ENCODE data around the gene RAPGEF5. TPM values are rescaled to one million over a fixed set of nuclear protein-coding genes. Genes with fewer than 3 reads are reported as not detected.

RAPGEF5 gene
- polyA plus RNA-seq (ENCODE audit: low read depth in 6 of 6) = 1 to 10 TPM; 1.4 to 6.8 (median 3.0) TPM

GRCh38 chr7:22356701-22357310, at the start of gene RAPGEF5:
Gene RAPGEF5, minus strand, starts transcription at chr7:22357154. Its CDS starts 94 bp downstream, at chr7:22357060.
- DNase-seq = peak; percentile 34
- peak; percentile 78 to 81 for ATAC-seq (ENCODE audit: low read depth in 2 of 2)
- peaks cover 0 to 27% (median 15%) of the 10 kb centered on the region in 7 donors for H3K9me3 Mint-ChIP-seq
- peak within 1 kb of the TSS in 5 of 6 donors; percentile 12 to 90 (median 56) for H3K27ac Mint-ChIP-seq
- H3K4me1 Mint-ChIP-seq = peaks cover 7 to 24% (median 17%) of the 10 kb centered on the region in 3 donors
- peak within 1 kb of the TSS; percentile 84 to 94 (median 92) for H3K4me3 Mint-ChIP-seq
- H3K27me3 Mint-ChIP-seq = no peaks in the 10 kb centered on the region
- peaks cover 11 to 17% of the 10 kb centered on the region in 2 donors for H3K36me3 Mint-ChIP-seq

DNA sequence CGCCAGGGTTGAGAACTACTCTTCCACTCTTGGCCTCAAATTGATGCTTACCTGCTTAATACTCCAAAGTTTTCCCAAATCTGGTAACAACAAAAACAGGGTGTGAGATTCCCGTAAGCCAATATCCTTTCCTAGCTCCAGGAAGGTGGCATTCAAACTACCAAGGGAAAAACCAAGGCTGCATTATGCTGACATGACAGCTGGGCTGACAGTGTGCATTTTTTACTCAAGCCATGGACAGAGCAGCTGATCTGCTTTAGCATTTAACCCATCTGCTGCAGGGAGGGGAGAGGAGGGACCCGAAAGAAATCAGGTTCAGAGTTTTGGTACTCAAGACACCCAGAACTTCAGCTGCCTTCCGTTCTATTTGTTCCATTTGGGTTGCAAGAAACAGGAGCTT, 49.8 kb upstream of the RAPGEF5 start:
- no peaks in the 10 kb centered on the region for H3K27me3 Mint-ChIP-seq
- H3K4me1 Mint-ChIP-seq = peaks cover 17 to 20% (median 19%) of the 10 kb centered on the region in 3 donors
- ATAC-seq (ENCODE audit: low read depth in 2 of 2) (no peak), DNase-seq (no peak)
- H3K27ac Mint-ChIP-seq = no peak overlapping the region
- peaks cover 0 to 7% of the 10 kb centered on the region in 2 donors for H3K36me3 Mint-ChIP-seq
- peaks cover 0 to 3% (median 0%) of the 10 kb centered on the region in 7 donors for H3K9me3 Mint-ChIP-seq
- H3K4me3 Mint-ChIP-seq = no peak overlapping the region

DNA sequence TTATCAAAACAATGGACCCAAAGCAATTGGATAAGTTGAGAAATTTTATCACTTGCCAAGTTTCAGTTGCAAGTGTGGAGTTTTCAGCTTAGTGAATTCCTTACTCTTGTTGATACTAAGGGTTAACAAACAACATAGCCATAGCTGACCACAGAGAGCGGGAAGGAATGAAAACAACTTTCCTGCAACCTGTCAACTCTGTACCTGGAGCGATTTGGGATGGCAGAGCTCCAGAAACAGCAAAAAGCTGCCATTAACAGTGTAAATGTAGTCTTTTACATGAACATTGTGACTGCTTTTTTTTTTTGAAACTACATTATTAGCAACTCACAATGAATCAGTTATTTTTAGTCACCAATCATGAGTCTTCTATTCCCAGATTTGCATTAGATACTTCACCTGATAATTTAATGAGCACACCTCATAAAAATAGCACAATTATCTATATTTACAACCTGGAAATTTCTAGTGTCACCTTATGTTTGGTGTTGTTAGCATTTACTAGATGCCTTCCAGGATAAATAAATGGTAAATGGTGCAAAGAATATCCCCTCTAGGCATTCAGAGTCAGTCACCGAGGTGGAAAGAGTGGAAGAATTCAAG, 47.6 kb upstream of the RAPGEF5 start:
- H3K4me1 Mint-ChIP-seq = peaks cover 11 to 24% (median 20%) of the 10 kb centered on the region in 3 donors
- H3K27ac Mint-ChIP-seq = no peak overlapping the region

DNA sequence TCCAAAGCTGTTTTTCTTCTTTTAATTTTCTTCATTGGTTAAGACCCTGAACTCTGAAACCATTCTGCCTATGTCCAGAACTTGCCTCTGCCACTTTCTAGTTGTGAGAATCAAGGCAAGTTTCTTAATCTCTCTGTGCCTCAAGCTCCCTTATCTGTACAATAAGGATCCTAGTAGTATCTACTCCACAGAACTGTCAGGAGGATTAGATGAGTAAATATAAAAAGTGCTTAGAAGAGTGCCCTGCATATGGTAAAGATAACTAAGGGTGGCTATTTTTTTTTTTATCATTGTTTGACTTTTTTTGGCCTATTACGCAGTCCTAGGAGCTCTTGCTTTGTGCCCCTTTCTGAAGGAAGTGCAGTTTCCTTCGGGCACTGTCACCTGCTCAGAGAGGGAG, 46.4 kb upstream of the RAPGEF5 start:
- peak overlapping the region in 1 of 8 donors; percentile 13 for H3K4me3 Mint-ChIP-seq
- ATAC-seq (ENCODE audit: low read depth in 2 of 2) = no peak
- peaks cover 11 to 24% (median 20%) of the 10 kb centered on the region in 3 donors for H3K4me1 Mint-ChIP-seq
- H3K27ac Mint-ChIP-seq = peak overlapping the region in 2 of 6 donors; percentile 12 to 57
- H3K27me3 Mint-ChIP-seq = no peaks in the 10 kb centered on the region
- H3K36me3 Mint-ChIP-seq = peaks cover 0 to 5% of the 10 kb centered on the region in 2 donors
- DNase-seq = no peak
- peaks cover 0 to 3% (median 0%) of the 10 kb centered on the region in 7 donors for H3K9me3 Mint-ChIP-seq

More for the DNA sequence above, 47.6 kb upstream of the RAPGEF5 start:
- peaks cover 0 to 5% of the 10 kb centered on the region in 2 donors for H3K36me3 Mint-ChIP-seq
- ATAC-seq (ENCODE audit: low read depth in 2 of 2) (no peak), DNase-seq (no peak)
- no peak overlapping the region for H3K4me3 Mint-ChIP-seq
- peaks cover 0 to 3% (median 0%) of the 10 kb centered on the region in 7 donors for H3K9me3 Mint-ChIP-seq
- H3K27me3 Mint-ChIP-seq = no peaks in the 10 kb centered on the region

DNA sequence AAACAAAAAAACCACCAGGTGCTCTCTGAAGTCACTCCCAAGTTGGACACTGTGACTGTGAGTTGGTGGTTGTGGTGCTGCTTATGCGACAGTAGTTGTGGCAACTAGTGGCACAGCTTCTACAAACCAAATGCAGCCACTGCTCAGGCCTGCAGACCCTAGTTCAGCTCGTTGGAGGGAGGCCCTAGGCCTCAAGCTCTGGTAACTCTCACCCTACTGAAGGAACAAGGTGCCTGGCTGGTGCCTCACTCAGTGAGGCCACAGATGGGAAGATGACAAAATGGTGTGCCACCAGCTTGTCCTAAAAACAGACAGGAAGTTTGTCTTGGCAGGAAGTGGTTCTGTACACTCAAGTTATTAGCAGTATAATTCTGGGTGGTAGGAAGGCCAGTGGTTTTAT, 45.3 kb upstream of the RAPGEF5 start:
- Mint-ChIP-seq H3K36me3 (peaks cover 0 to 9% of the 10 kb centered on the region in 2 donors), H3K4me1 (peaks cover 11 to 24% (median 20%) of the 10 kb centered on the region in 3 donors), H3K9me3 (peaks cover 0 to 3% (median 0%) of the 10 kb centered on the region in 7 donors), H3K4me3 (peak overlapping the region in 5 of 8 donors; percentile 30 to 85 (median 65)), H3K27me3 (no peaks in the 10 kb centered on the region), H3K27ac (peak overlapping the region in 4 of 6 donors; percentile 17 to 75 (median 46))
- ATAC-seq (ENCODE audit: low read depth in 2 of 2) = no peak
- DNase-seq = no peak

DNA sequence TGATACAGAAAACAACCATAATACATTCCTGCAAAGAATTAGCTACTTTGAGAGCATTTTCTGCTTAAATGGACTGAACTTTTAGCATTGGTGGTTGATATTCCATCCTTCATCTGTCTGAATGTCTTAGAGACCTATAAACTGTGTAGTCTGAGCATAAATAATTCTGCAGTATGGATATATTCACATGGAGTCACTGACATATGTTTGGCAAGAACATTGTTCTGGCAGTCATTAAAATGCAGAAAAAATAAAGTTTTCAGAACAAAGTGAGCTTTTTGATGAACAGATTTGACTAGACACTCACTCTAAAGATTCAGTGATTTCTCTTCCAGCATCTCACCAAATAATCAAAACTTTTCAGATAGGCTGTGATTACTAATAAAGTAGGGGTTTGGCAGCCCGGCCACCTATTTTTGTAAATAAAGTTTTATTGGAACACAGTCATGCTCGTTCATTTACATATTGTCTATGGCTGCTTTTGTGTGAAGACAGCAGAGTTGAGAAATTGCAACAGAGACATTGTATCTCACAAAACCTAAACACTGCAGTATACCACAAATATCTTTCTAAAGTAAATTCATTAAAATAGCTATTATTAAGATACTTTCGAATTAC, 44.1 kb upstream of the RAPGEF5 start:
- Mint-ChIP-seq H3K27me3 (no peaks in the 10 kb centered on the region), H3K9me3 (peaks cover 0 to 3% (median 0%) of the 10 kb centered on the region in 7 donors), H3K27ac (peak overlapping the region in 1 of 6 donors; percentile 34), H3K4me1 (peaks cover 11 to 24% (median 20%) of the 10 kb centered on the region in 3 donors), H3K4me3 (no peak overlapping the region), H3K36me3 (peaks cover 0 to 9% of the 10 kb centered on the region in 2 donors)
- DNase-seq (no peak), ATAC-seq (ENCODE audit: low read depth in 2 of 2) (no peak)

- H3K27me3 Mint-ChIP-seq = no peaks in the 10 kb centered on the region
- DNase-seq (no peak), ATAC-seq (ENCODE audit: low read depth in 2 of 2) (no peak)
- no peak overlapping the region for H3K4me3 Mint-ChIP-seq
- H3K9me3 Mint-ChIP-seq = peaks cover 0 to 3% (median 0%) of the 10 kb centered on the region in 7 donors
- peaks cover 11 to 24% (median 20%) of the 10 kb centered on the region in 3 donors for H3K4me1 Mint-ChIP-seq
- peaks cover 0 to 9% of the 10 kb centered on the region in 2 donors for H3K36me3 Mint-ChIP-seq
- H3K27ac Mint-ChIP-seq = peak overlapping the region in 2 of 6 donors; percentile 72 to 79
Measured at GRCh38 chr7:22400150-22400814, 43.3 kb upstream of the RAPGEF5 start.

GRCh38 chr7:22399546-22399945, 42.6 kb upstream of the RAPGEF5 start:
- DNase-seq (no peak), ATAC-seq (ENCODE audit: low read depth in 2 of 2) (no peak)
- peaks cover 0 to 9% of the 10 kb centered on the region in 2 donors for H3K36me3 Mint-ChIP-seq
- H3K27me3 Mint-ChIP-seq = no peaks in the 10 kb centered on the region
- peaks cover 0 to 3% (median 0%) of the 10 kb centered on the region in 7 donors for H3K9me3 Mint-ChIP-seq
- H3K4me1 Mint-ChIP-seq = peaks cover 11 to 24% (median 20%) of the 10 kb centered on the region in 3 donors
- no peak overlapping the region for H3K4me3 Mint-ChIP-seq
- no peak overlapping the region for H3K27ac Mint-ChIP-seq

DNA sequence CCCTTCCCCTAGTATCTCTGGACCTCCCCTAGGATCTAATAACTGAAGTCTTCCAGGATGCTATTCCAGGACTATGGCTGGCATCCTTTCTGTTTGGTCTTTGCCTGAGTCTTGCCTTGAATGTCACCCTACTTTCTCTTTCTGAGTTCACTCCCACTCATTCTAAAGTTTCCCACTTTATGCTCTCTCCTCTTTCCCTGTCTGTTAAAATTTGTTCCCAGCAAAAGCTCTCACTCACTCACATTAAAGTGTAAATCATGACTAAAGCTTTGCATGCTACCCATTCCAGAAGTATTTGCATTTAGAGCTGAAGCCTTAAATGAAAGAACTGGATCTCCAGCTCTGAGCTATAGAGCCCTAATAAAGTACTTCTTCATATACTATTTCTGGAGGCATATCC, 42.1 kb upstream of the RAPGEF5 start:
- no peaks in the 10 kb centered on the region for H3K27me3 Mint-ChIP-seq
- peaks cover 11 to 24% (median 20%) of the 10 kb centered on the region in 3 donors for H3K4me1 Mint-ChIP-seq
- no peak overlapping the region for H3K27ac Mint-ChIP-seq
- H3K9me3 Mint-ChIP-seq = peaks cover 0 to 3% (median 0%) of the 10 kb centered on the region in 7 donors
- H3K4me3 Mint-ChIP-seq = no peak overlapping the region
- DNase-seq (no peak), ATAC-seq (ENCODE audit: low read depth in 2 of 2) (no peak)
- H3K36me3 Mint-ChIP-seq = peaks cover 0 to 9% of the 10 kb centered on the region in 2 donors

DNA sequence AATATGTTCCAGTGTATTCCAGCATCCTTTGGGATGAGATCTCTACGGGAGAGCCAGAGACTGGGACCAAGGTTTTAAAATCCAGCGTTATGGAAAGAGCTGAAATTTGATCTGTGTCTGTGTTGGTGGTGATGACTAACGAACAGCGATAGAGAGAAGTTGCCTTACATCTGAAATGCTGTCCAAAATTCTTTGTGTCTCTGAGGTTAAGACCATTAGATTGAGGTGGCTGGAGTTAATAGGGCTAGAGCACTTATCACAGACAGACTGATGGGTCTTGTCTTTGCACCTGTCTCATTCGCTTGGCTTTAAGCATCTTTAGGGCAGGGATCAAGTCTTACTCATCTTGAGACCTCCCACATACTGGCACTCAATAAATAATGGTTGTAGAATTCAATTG, 41.0 kb upstream of the RAPGEF5 start:
- H3K4me1 Mint-ChIP-seq = peaks cover 7 to 16% (median 14%) of the 10 kb centered on the region in 3 donors
- DNase-seq (no peak), ATAC-seq (ENCODE audit: low read depth in 2 of 2) (no peak)
- peak overlapping the region in 1 of 6 donors; percentile 74 for H3K27ac Mint-ChIP-seq
- H3K4me3 Mint-ChIP-seq = no peak overlapping the region
- peaks cover 0 to 9% of the 10 kb centered on the region in 2 donors for H3K36me3 Mint-ChIP-seq
- H3K9me3 Mint-ChIP-seq = peaks cover 0 to 3% (median 0%) of the 10 kb centered on the region in 7 donors
- no peaks in the 10 kb centered on the region for H3K27me3 Mint-ChIP-seq

GRCh38 chr7:22395222-22395621, 38.3 kb upstream of the RAPGEF5 start:
- Mint-ChIP-seq H3K9me3 (no peaks in the 10 kb centered on the region), H3K27ac (no peak overlapping the region), H3K36me3 (peaks cover 0 to 4% of the 10 kb centered on the region in 2 donors), H3K27me3 (no peaks in the 10 kb centered on the region), H3K4me1 (peaks cover 0 to 6% (median 4%) of the 10 kb centered on the region in 3 donors), H3K4me3 (no peak overlapping the region)
- ATAC-seq (ENCODE audit: low read depth in 2 of 2) = no peak
- DNase-seq = no peak

DNA sequence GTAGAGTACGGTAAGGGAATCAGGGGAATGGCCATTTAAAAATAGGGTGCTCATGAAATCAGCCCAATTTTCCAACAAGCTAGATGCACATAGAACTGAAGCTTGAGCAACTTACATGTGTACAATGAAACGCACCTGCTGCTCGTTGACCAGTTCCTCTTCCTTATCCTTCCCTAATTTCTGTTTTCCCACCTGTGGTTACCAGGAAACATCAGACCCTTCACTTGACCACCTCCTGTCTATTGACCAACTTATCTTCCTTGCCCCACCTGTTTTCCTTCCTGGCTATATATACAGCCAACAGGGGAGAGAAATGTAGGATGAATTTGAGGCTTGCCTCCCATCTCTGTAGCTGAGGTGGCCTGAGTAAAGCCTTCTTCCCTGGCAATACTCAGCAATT, 37.8 kb upstream of the RAPGEF5 start:
- no peaks in the 10 kb centered on the region for H3K9me3 Mint-ChIP-seq
- no peaks in the 10 kb centered on the region for H3K27me3 Mint-ChIP-seq
- no peak overlapping the region for H3K27ac Mint-ChIP-seq
- no peak for ATAC-seq (ENCODE audit: low read depth in 2 of 2)
- no peak for DNase-seq
- peaks cover 0 to 6% (median 4%) of the 10 kb centered on the region in 3 donors for H3K4me1 Mint-ChIP-seq
- H3K4me3 Mint-ChIP-seq = no peak overlapping the region
- peaks cover 0 to 4% of the 10 kb centered on the region in 2 donors for H3K36me3 Mint-ChIP-seq
